Skin epidermis (tissue), 12 donors: ENCODE measurements around the gene NSF.

ENCODE experiments used
- H3K27ac ChIP-seq, 21 experiments: fragments of 200-600 bp; sonication (generic) in 11 of 21; one replicate each; pipeline ENCODE4 v1.5.0; 2020; ENCODE audit warnings: mild to moderate bottlenecking in 3 of 21, inconsistent platforms in 2 of 21, moderate library complexity in 2 of 21
- H3K4me3 ChIP-seq, 7 experiments: fragments of 200-600 bp; sonication (generic) in 2 of 7; one replicate each; pipeline ENCODE4 v1.5.0; 2020; ENCODE audit warnings: inconsistent platforms in 2 of 7, mild to moderate bottlenecking in 2 of 7, moderate library complexity in 1 of 7

Gene NSF

DNA sequence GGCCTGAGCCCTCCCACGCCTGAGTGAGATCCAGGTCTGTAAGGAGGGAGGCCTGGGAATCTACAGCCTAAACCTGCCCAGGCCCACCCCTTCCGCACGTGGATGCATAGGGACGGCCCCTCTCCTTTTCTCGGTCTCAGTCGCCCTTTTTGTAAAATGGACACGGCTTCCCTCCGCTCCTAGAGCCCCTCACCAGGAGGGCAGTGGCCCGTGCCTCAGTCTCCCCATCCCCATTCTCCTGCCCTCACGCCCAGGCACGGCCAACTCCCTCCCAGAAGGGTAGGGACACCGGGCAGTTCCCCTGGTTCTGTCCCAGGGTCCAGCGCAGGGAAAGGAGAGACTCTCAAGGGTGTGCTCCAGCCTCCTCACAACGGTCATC is 180.0 kb downstream of the NSF start:
- H3K4me3 ChIP-seq, result no peak overlapping the region
- H3K27ac ChIP-seq, result peak overlapping the region in 3 of 21 experiments; percentile 45 to 80 (median 77)

DNA sequence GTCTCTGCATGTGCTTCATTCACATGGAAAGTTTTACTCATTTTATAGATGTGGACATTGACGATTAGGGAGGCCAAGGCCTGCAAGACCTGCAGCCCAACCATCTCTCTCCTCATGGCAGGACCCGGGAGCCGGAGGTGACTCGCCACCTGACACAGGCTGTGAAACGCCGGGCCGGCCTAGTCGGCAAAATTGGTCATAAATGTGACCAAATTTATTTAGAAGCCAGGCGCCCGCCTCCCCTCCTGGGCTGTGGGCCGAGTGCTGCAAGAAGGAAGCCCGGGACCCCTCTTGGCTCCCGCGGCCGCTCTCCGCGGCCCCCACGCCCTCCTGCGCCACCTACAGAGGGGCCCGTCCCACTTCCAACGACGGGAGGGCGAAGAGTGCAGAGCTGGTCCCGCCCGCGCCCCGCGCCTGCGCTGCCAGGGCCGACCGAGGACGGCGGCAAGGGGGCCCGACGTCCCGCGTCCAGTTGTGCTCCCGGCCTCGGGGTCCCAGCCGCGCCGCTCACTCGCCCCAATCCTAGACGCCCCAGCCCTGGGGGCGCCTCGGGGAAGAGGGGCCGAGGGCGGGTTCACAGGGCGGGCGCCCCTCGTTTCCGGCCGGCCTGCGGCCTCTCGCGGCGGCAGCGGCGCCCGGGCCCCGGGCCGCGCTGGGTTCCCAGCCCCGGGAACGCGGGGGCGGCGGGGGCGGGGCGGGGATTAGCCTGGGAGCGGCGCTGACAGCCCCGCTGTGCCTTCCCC is 180.5 kb downstream of the NSF start:
- Histone ChIP-seq H3K27ac (peak overlapping the region in 18 of 21 experiments; percentile 1 to 80 (median 52)), H3K4me3 (peak overlapping the region; percentile 10 to 53 (median 28))

- peak overlapping the region; percentile 32 to 53 (median 37) for H3K4me3 ChIP-seq
- peak overlapping the region in 17 of 21 experiments; percentile 5 to 82 (median 63) for H3K27ac ChIP-seq
Observed at GRCh38 chr17:46771561-46772474, 181.3 kb downstream of the NSF start.

DNA sequence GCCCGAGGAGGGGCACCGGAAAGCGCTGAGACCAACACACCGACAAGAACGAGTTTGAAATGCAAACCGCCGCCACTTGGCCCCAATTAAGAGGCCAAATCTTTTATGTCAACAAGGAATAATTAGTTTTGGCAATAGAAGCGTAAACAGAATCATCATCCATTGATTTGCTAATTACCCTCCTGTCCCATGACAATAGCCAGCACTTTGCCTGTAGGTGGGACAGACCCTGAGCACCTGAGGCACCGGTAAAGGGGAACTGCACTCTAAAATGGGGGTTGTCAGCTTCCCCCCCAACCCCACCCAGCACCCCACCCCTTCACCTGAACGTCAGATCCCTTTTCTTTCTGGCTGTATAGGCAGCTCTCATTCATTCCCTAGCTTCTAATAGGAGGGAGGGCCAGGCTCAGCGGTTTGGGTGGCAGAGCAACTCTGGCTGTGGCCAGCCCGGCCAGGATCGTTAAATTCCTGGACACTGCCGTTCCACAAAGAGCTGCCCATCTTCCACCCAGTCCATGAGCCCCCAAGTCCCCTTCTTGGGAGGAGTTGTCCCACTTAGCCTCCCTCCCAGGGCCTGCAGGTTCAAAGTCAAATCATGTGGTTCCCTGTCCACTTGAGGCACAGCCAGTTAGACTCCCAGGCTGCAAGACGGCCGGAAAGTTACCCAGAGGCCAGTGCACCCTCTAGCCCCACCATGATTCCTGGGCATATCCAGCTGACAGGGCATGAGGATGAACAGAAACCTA is 182.2 kb downstream of the NSF start:
- peak overlapping the region in 5 of 7 experiments; percentile 34 to 48 (median 40) for H3K4me3 ChIP-seq
- H3K27ac ChIP-seq, result peak overlapping the region in 9 of 21 experiments; percentile 23 to 80 (median 63)

DNA sequence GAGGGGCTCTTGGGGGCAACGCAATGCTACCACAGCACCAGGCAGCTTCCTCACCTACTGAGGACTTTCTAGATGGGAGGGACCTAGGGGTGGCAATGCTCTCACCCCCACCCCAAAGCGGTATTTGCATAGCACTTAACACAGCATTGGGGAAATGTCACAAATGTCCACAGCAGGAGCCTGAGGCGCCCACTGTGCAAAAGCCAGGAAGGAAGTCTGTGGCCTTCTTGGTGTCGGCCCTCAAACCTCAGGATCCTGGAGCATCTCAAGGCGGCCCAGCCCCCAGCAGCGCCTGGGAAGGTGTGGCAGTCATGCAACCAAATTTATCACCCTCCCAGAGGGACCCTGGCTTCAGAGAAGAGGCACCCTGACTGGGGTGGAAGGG is 182.7 kb downstream of the NSF start:
- Histone ChIP-seq H3K27ac (peak overlapping the region in 1 of 21 experiments; percentile 23), H3K4me3 (no peak overlapping the region)

- Histone ChIP-seq H3K4me3 (no peak overlapping the region), H3K27ac (no peak overlapping the region)
Observed at GRCh38 chr17:46773676-46774075, 183.2 kb downstream of the NSF start.

- no peak overlapping the region for H3K4me3 ChIP-seq
- no peak overlapping the region for H3K27ac ChIP-seq
Observed at GRCh38 chr17:46774108-46774737, 183.8 kb downstream of the NSF start.

- H3K27ac ChIP-seq, result no peak overlapping the region
- no peak overlapping the region for H3K4me3 ChIP-seq
Observed at GRCh38 chr17:46776298-46777005, 186.0 kb downstream of the NSF start.

DNA sequence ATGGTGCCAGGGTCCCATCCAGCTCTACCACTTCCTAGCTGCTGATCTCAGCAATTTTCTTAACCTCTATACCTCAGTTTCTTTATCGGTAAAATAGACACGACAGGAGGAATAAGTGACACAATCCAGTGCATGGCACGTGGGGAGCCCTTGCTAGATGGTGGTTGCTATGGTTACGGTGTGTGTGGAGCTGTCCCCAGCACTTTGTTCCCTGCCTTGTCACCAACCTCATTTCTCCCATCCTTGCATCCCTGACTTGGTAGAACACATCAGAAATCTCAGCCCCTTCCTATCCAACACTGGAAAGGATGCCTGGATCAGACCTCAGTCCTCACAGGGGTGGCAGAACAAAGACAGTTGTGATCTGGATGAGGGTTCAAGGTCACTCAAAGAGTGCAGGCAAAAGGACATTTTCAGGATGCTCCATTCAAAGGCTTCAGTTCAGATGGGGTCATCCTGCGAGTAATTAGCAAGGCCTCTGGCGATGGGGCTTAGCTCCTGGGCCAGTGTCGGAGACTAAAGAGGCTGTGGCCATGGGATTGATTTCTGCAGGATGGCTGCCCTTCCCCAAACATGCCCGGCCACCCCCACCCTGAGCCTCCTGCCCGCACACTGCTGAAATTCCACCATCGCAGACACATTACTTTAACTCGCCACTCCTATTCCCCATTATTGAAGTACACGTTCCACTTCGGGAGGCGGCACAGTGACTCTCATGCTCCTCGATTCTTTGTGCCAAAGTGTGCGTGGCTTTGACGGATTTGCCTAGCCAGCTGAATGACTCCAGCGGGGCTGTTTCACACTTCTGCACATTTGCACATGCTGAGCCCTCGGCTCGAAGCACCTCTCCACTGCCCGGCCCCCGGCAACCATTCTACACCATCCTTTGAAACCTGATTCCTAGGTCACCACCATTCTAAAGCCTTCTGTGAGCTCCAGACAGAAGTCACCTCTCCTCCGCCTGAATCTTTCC is 187.8 kb downstream of the NSF start:
- no peak overlapping the region for H3K27ac ChIP-seq
- no peak overlapping the region for H3K4me3 ChIP-seq

- Histone ChIP-seq H3K27ac (no peak overlapping the region), H3K4me3 (no peak overlapping the region)
Observed at GRCh38 chr17:46780003-46780373, 189.5 kb downstream of the NSF start.

DNA sequence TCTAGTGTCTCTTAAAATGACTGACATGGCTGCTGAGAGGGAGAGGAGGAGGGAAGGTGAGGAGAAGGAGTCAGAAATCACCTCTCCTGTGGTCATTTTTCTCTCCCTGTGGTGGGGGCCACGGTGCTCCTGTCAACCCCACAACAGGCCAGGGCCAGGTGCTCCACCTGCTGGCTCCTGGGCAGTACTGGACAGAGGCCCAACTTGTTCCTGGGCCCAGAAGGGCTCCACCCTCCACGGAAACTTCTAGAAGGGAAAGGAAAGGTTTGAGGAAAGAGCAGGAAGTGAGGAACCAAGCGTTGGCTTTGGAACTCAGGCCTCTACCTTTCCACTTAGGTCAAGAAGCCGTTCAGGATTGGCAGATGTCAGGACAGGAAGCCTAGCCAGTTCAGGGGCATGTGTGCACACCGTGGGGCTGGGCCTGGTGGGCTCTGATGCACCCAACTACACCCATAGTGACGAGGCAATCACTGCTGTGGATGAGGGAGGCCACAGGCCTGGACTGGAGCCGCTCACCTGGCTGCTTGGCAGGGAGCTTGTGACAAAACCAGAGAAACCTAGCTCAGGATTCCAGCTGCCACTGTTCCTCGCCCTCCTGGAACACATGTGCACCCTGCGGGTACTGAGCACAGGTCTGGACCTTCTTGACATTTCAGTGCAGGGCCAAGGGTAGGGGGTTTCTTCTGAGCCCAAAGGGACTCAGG is 191.9 kb downstream of the NSF start:
- Histone ChIP-seq H3K4me3 (no peak overlapping the region), H3K27ac (peak overlapping the region in 1 of 21 experiments; percentile 50)

- Histone ChIP-seq H3K27ac (peak overlapping the region in 1 of 21 experiments; percentile 50), H3K4me3 (no peak overlapping the region)
Observed at GRCh38 chr17:46783031-46783593, 192.6 kb downstream of the NSF start.

DNA sequence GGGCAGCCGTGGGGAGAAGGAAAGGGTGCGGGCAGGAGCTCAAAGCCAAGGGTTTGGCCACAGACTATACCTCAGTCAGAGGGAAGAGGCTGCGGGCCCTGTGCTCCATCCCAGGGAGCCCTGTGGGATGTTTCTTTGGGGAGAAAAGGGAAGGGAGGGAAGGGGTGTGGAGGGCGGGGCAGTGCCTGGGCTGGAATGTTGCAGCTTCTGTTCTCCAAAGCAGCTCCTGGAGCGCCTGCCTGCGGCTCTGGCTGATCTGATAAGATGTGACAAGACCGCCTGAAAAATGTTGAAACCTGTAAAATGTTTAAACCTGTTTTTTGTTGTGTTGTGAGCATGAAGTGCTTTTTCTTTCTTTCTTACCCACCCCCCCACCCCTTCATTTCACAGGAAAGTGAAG is 195.2 kb downstream of the NSF start:
- Histone ChIP-seq H3K4me3 (no peak overlapping the region), H3K27ac (peak overlapping the region in 1 of 21 experiments; percentile 11)

- no peak overlapping the region for H3K27ac ChIP-seq
Observed at GRCh38 chr17:46787478-46787877, 197.0 kb downstream of the NSF start.

GRCh38 chr17:46788300-46788699 is 197.8 kb downstream of the NSF start:
- H3K27ac ChIP-seq, result no peak overlapping the region
- no peak overlapping the region for H3K4me3 ChIP-seq

More at GRCh38 chr17:46787478-46787877, 197.0 kb downstream of the NSF start:
- no peak overlapping the region for H3K4me3 ChIP-seq

DNA sequence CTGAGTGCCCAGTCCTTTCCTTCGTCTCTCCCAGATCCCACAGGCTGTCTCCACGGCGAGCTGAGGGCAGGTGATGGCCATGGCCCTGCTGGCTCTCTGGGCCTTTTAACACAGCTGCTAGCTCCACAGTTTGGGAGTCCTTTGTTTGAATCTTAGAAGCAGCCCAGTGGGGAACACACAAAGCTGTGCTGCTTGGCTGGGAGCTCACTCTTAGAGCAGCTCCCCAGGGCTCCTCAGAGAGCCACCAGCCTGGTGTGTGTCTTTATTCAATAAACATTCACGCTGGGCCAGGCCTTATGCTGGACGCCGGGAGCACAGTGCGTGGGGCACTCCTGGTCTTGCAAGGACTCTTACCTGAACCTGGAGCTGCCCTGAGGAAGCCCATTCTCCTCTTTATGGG is 198.3 kb downstream of the NSF start:
- no peak overlapping the region for H3K27ac ChIP-seq
- no peak overlapping the region for H3K4me3 ChIP-seq

GRCh38 chr17:46789610-46790009 is 199.1 kb downstream of the NSF start:
- H3K4me3 ChIP-seq, result no peak overlapping the region
- no peak overlapping the region for H3K27ac ChIP-seq
